RCC 7860 (cell line): ENCODE data around the gene PTPN14.

Source experiments
- DNase-seq: peaks from one replicate; pipeline ENCODE4 v3.0.0-alpha.2; 2015; ENCODE audit warnings: low spot score
- FAIRE-seq: peaks from 2 replicates; lab custom pipeline; 2012; peaks lifted over from hg19 to GRCh38; lab: Jason Lieb, UNC

The PTPN14 gene

DNA sequence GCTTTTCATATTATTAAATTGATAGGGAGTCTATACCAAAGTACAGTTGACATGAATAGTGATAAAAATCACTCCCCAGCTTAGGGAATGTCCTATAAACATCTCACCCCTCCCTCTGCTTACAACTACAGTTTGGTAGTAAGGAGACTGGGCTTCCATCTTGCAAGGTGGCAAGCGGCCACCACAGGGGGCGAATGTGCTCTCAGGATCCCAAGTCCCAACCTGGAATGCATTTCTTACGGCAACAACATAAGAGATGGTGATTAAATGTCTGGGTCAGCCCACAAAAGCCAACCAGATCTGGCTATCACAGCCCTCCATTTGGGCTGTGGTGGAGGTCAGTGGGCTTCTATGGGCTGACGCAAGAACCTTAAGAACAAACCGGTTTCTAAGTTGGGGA is 202.4 kb downstream of the PTPN14 start:
- DNase-seq (no peak), FAIRE-seq (no peak)

- FAIRE-seq (no peak), DNase-seq (no peak)
Measured at GRCh38 chr1:214344897-214345296, 206.5 kb downstream of the PTPN14 start.

GRCh38 chr1:214342525-214342924 is 208.9 kb downstream of the PTPN14 start:
- DNase-seq: no peak
- no peak for FAIRE-seq

DNA sequence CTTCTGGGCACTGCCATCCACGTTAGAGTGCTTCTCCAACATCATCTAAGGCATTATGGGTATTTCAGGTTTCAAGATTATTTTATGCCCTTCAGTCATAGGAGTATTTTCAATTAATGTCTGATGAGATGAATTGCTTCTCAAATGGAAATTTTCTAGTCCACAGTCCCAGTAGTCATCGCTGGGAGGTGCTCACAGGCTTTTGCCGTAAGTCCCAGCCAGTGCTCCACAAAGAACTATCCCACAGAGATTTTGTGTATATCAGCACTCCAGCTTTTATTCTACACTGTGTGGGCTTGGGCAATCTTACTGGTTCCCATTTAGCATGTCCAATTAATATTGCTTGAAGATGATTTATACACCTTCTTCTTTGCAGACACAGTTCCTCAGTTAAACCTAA is 209.5 kb downstream of the PTPN14 start:
- FAIRE-seq: no peak
- DNase-seq: no peak

DNA sequence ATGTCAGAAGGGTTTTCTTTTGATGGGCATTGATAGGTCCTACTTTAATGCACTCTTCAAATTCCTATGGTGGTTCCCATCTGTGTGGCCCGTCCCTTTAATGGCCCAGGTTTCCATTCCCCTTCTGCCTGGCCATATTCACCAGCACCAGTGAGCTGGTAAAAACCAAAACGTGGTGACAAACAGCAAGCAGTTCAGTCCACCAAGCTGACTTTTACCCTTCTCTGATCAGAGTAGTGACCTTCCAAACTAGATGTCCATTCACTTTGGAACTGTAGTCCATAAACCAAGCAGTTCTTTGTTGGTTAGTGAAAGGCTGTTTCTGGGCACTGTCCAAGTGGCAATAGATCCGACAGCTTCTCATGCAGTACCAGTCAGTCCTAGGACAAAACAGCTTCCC is 209.9 kb downstream of the PTPN14 start:
- FAIRE-seq (no peak), DNase-seq (no peak)

GRCh38 chr1:214338212-214338611 is 213.2 kb downstream of the PTPN14 start:
- FAIRE-seq: no peak
- no peak for DNase-seq

DNA sequence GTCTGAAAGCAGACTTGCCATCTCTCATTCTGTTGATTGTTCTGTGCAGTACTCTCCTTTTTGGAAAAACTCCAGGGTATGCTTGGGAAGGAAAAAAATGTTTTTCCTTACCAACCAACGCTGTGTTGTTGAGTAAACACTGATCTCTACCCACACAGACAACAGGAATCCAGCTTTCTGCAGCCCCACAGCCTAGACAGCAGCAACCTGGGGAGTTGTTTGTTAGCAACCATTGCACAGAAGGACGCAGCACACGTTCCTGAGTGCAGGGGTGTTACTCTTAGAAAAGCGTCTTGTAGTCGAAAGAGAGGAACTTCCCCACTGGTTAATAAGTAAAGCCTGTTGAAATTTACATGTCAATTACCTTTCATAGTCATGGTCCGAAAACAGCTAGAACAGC is 213.9 kb downstream of the PTPN14 start:
- DNase-seq (no peak), FAIRE-seq (no peak)

- no peak for DNase-seq
- FAIRE-seq: no peak
Measured at GRCh38 chr1:214337015-214337414, 214.4 kb downstream of the PTPN14 start.

- no peak for FAIRE-seq
- DNase-seq: no peak
Measured at GRCh38 chr1:214335567-214335966, 215.8 kb downstream of the PTPN14 start.

DNA sequence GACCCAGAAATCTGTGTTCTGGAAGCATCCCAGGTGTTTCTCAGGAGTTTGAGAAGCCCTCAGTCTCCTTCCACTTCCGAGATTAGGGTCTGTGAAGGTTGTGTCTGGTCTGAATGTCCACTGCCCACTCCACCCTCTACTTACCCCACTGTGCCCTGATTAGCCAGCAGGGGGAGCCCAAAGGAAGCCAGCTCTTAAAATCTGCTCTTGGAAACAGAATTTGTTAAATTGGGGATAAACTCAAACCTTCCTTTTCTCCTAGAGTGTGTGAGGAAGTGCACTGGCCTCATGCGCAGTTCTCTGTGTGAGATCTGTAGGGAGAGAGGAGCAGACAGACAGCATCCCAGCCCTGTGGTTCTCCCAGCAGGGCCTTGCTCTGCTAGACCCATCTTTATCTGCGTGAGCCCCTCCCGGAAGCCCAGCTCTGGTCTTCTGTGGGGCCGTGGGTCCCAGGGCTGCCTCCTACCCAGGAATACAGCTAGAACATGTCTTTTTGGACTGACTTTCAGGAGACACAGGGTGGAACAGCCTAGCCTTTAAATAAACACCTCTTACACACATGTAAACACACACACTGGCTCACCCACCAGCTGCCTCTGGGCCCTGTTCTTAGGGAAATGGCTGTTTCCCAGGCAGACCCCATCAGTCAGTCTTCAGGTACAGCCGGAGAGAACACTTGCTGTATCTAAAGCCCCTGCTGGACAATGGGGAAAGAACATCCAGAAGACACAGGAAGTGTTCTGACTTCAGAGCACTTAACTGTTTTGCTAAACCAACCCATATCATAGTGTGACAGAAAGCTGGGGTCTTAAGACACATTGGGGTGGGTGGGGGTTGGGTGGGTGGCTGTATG is 218.2 kb downstream of the PTPN14 start:
- DNase-seq: peak; percentile 45
- FAIRE-seq: no peak

- FAIRE-seq (no peak), DNase-seq (peak; percentile 44)
Measured at GRCh38 chr1:214331827-214332423, 219.5 kb downstream of the PTPN14 start.

- FAIRE-seq: no peak
Measured at GRCh38 chr1:214331180-214331579, 220.2 kb downstream of the PTPN14 start.

DNA sequence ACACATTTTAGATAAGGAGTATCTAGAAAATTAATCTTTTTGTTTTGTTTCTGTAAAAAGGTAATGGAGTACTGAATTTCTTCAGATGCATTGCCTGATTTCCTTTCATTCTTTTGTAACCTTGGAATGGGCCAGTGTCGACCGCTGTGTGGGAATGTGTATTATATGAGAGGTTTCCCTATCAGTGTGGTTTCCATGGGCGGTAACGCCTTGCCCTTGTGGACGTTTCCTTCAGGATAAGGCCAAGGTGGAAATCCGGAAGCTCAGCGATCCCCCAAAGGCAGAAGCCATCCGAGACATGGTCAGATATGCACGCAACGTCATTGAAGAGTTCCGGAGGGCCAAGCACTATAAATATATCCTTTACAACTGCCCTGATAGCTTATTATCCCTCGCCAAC is 220.7 kb downstream of the PTPN14 start:
- no peak for DNase-seq
- no peak for FAIRE-seq

More at GRCh38 chr1:214331180-214331579, 220.2 kb downstream of the PTPN14 start:
- no peak for DNase-seq

GRCh38 chr1:214330222-214330621 is 221.2 kb downstream of the PTPN14 start:
- FAIRE-seq (no peak), DNase-seq (no peak)

DNA sequence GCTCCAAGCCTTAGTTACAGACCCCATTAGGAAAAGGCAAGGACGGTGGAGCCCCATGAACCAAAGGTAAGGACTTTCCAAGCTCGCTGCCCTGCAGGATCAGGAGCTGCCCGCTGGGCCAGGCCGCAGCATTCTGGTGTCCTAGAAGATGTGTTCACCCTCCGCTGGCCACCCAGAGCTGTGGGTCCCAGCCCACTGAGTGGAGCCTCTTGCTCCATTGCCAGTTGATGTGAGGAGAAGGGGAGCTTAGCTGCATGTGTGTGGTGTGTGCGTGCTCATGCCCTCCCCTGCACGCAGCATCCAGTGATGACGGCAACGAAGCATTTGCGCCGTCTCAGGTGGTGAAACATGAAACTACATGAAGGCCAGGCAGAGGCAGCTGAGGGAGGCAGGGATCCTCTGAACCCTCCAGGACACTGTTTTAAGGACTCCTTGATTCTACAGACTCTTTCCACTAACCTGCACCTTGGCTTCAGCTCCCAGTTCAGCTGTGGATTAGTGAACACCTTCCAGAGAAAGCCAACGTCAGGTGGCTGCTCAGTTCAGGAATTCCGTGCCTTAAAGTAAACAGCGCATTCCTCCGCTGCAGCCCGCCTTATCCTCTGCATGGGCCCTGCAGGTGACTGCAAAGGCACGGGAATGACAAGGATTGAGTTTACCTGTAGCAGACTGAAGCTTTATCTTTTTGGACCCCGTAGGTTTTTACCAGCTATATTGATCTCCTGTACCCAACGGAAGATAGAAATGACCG is 221.8 kb downstream of the PTPN14 start:
- DNase-seq: no peak

GRCh38 chr1:214328770-214329469 is 222.5 kb downstream of the PTPN14 start:
- FAIRE-seq: peak; percentile 2
- DNase-seq: peak; percentile 68

More for the DNA sequence above, 221.8 kb downstream of the PTPN14 start:
- FAIRE-seq: no peak

DNA sequence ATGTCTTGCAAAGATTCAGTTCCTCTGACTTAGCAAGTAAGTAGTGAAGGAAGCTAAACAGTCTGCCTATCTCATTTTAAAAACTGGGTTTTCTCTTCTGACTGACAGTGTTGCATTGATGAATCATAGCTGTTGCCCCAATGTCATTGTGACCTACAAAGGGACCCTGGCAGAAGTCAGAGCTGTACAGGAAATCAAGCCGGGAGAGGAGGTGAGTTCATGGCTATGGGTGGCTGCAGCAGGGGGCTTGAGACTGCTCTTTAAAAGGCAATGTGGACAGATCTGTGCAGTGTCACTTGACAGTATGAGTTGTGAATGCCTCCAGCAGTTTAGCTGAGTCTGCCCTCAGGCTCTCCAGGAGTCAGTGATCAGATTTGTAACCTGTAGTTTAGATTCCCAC is 223.9 kb downstream of the PTPN14 start:
- DNase-seq: no peak
- no peak for FAIRE-seq

DNA sequence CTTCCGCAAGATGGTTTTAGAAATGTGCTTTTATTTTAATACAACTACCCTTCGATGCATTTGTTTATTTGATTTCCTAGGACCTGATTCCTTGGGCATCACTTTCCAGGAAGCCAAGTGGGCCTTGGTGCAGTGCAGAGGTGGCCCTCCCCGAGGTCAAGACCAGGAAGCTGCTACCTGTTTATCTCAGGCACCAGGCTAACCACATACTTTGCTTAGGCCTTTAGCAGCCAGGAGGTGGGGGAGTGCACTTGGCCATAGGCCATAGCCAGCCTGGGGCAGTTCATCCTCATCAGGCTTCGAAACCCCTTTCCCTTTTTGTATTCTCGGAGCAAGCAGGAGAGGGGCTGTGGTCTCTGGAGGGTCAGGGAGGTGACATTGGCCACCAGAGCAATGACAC is 225.0 kb downstream of the PTPN14 start:
- DNase-seq (no peak), FAIRE-seq (no peak)

GRCh38 chr1:214324896-214325800 is 226.3 kb downstream of the PTPN14 start:
- no peak for DNase-seq
- no peak for FAIRE-seq
